ENCODE results near the gene ADSS1. TPM values are rescaled to one million over a fixed set of nuclear protein-coding genes. Genes with fewer than 3 reads are reported as not detected.

Gene ADSS1
- total RNA-seq, 5 donors from 2014 or later (not counting 1 experiment from before 2014, with no cell fraction given), result 2.4 to 5.7 (median 3.5) TPM

DNA sequence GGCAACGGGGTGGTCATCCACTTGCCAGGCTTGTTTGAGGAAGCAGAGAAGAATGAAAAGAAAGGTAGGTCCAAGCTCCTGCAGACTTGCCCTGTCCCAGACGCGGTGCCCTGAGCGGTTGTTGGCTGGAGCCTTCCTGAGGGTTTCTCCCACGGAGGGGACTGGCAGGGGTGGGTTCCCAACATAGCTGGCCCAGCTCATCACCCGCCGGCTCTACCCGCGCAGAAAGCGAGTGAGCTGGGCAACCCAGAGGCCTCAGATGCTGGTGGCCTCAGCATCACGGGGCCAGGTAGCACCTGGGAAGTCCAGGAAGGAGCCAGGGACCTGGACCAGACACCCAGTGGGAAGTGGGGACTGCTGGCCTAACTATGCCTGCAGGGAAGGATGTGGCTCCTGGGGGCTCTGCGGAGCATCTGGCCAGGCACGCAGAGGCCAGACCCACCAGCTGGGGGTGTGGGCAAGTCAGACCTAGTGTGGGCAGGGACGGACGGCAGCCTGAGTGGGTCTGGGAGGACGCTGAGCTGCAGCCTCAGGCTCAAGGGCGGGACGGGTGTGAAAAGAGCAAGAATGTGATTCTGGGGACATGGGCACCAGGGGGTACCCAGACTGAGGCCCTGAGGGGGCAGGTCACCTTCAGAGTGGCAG is 14.5 kb downstream of the ADSS1 start:
- Histone ChIP-seq H3K9me3 (no peaks in the 10 kb centered on the region), H3K36me3 (ENCODE audit: control insufficient read depth in 2 of 2, extremely low read depth in 1 of 2, insufficient read depth in 1 of 2, low read length in 1 of 2) (no peaks in the 10 kb centered on the region), H3K27ac (ENCODE audit: low read length) (no peak overlapping the region), H3K4me3 (ENCODE audit: control insufficient read depth in 1 of 2, extremely low read depth in 1 of 2, low read length in 1 of 2) (no peak overlapping the region), H3K27me3 (replicated peaks in 1 of 2; ENCODE audit: control insufficient read depth in 2 of 2, extremely low read depth in 1 of 2, insufficient read depth in 2 of 2, low read length in 1 of 2) (peaks cover 0 to 25% of the 10 kb centered on the region in 2 experiments), H3K4me1 (ENCODE audit: control insufficient read depth in 1 of 2, extremely low read depth in 1 of 2, insufficient read depth in 2 of 2, low read length in 2 of 2) (no peaks in the 10 kb centered on the region)
- Mint-ChIP-seq H3K36me3 (no peaks in the 10 kb centered on the region), H3K4me1 (no peaks in the 10 kb centered on the region), H3K27me3 (no peaks in the 10 kb centered on the region), H3K4me3 (no peak overlapping the region), H3K27ac (no peak overlapping the region), H3K9me3 (no peaks in the 10 kb centered on the region)
- WGBS (ENCODE audit: insufficient coverage), result 87% methylated on average over 17 of the region's 18 CpGs
- ChIA-PET POLR2A (interaction anchor here in 1 of 2 donors (0.6 kb wide), 1 partner anchor 90 kb away, joined by 4 read pairs; no protein-coding TSS in a partner anchor), CTCF (no interaction called here)
- ATAC-seq (replicated peaks in 1 of 4) (no peak), DNase-seq (no peak)

DNA sequence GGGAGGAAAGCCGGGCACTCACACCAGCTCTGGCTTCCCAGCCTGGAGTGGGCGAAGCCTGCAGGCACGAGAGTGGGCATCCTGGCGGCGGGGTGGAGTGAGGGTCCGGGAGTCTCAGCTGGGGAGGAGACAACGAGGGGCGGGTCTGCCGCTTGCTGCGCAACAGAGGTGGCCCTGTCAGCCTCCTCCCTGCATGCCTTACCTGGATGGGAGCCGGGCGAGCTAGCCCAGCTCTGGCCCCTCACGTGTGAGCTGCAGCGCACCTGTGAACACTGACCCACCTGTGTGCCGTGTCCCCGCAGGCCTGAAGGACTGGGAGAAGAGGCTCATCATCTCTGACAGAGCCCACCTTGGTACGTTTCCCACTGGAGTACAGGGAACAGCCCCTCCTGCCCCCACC is 15.0 kb downstream of the ADSS1 start:
- Mint-ChIP-seq H3K36me3 (no peaks in the 10 kb centered on the region), H3K27ac (no peak overlapping the region), H3K4me3 (no peak overlapping the region), H3K4me1 (no peaks in the 10 kb centered on the region), H3K9me3 (no peaks in the 10 kb centered on the region), H3K27me3 (no peaks in the 10 kb centered on the region)
- Histone ChIP-seq H3K4me1 (ENCODE audit: control insufficient read depth in 1 of 2, extremely low read depth in 1 of 2, insufficient read depth in 2 of 2, low read length in 2 of 2) (no peaks in the 10 kb centered on the region), H3K27me3 (replicated peaks in 1 of 2; ENCODE audit: control insufficient read depth in 2 of 2, extremely low read depth in 1 of 2, insufficient read depth in 2 of 2, low read length in 1 of 2) (peaks cover 0 to 28% of the 10 kb centered on the region in 2 experiments), H3K4me3 (ENCODE audit: control insufficient read depth in 1 of 2, extremely low read depth in 1 of 2, low read length in 1 of 2) (no peak overlapping the region), H3K9me3 (no peaks in the 10 kb centered on the region), H3K36me3 (ENCODE audit: control insufficient read depth in 2 of 2, extremely low read depth in 1 of 2, insufficient read depth in 1 of 2, low read length in 1 of 2) (no peaks in the 10 kb centered on the region), H3K27ac (ENCODE audit: low read length) (no peak overlapping the region)
- 88% methylated on average over 16 of the region's 17 CpGs for WGBS (ENCODE audit: insufficient coverage)
- POLR2A ChIA-PET, result interaction anchor here in 1 of 2 donors (0.6 kb wide), 1 partner anchor 90 kb away, joined by 4 read pairs; no protein-coding TSS in a partner anchor
- DNase-seq (no peak), ATAC-seq (replicated peaks in 1 of 4) (no peak)
- CTCF ChIA-PET, result no interaction called here

DNA sequence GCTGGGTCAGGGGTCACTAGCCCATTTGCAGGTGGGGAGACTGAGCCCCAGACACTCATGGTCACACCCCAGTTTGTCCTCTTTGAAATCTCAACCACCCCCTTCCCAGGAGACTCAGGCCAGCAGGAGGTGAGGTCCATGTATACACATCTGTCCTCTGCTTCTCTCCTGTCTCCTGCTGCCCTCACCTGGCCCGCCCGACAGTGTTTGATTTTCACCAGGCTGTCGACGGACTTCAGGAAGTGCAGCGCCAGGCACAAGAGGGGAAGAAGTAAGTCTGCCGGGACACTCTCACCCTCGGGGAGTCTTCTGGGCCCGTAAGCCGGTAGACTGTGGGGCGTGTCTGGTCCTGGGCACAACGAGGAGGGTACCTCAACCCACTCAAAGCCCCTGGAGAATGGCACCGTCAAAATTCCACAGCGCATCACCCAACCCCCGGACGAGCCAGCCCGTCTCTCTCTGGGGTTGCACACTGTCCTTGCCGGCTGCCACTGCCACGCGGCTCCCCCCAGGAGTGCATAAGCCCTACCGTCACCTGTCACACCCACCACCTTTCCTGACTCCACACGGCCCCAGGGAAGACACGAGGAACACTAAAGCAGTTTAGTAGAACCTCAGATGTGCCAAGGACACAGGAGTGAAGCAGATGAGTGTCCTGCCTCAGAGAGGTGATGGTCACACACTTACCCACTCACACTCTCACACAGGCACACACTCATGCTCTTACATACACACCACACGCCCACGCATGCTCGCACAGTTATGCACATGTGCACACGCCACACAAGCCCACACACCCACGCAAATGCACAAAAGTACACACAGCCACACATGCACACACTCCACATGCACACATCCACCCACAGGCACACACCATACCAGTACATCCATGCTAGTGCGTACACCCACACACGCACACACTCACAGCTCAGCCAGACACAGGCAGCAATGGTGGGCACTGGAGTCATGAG is 15.8 kb downstream of the ADSS1 start:
- Mint-ChIP-seq H3K36me3 (no peaks in the 10 kb centered on the region), H3K27me3 (no peaks in the 10 kb centered on the region), H3K27ac (no peak overlapping the region), H3K9me3 (no peaks in the 10 kb centered on the region), H3K4me1 (no peaks in the 10 kb centered on the region), H3K4me3 (no peak overlapping the region)
- ChIA-PET POLR2A (no interaction called here), CTCF (no interaction called here)
- H3K4me1 ChIP-seq (ENCODE audit: control insufficient read depth in 1 of 2, extremely low read depth in 1 of 2, insufficient read depth in 2 of 2, low read length in 2 of 2), result no peaks in the 10 kb centered on the region
- WGBS (ENCODE audit: insufficient coverage), result 84% methylated on average over 22 of the region's 29 CpGs
- no peak overlapping the region for H3K4me3 ChIP-seq (ENCODE audit: control insufficient read depth in 1 of 2, extremely low read depth in 1 of 2, low read length in 1 of 2)
- H3K36me3 ChIP-seq (ENCODE audit: control insufficient read depth in 2 of 2, extremely low read depth in 1 of 2, insufficient read depth in 1 of 2, low read length in 1 of 2), result no peaks in the 10 kb centered on the region
- no peak overlapping the region for H3K27ac ChIP-seq (ENCODE audit: low read length)
- ATAC-seq (replicated peaks in 1 of 4) (no peak), DNase-seq (no peak)
- peaks cover 0 to 25% of the 10 kb centered on the region in 2 experiments for H3K27me3 ChIP-seq (replicated peaks in 1 of 2; ENCODE audit: control insufficient read depth in 2 of 2, extremely low read depth in 1 of 2, insufficient read depth in 2 of 2, low read length in 1 of 2)
- no peaks in the 10 kb centered on the region for H3K9me3 ChIP-seq

DNA sequence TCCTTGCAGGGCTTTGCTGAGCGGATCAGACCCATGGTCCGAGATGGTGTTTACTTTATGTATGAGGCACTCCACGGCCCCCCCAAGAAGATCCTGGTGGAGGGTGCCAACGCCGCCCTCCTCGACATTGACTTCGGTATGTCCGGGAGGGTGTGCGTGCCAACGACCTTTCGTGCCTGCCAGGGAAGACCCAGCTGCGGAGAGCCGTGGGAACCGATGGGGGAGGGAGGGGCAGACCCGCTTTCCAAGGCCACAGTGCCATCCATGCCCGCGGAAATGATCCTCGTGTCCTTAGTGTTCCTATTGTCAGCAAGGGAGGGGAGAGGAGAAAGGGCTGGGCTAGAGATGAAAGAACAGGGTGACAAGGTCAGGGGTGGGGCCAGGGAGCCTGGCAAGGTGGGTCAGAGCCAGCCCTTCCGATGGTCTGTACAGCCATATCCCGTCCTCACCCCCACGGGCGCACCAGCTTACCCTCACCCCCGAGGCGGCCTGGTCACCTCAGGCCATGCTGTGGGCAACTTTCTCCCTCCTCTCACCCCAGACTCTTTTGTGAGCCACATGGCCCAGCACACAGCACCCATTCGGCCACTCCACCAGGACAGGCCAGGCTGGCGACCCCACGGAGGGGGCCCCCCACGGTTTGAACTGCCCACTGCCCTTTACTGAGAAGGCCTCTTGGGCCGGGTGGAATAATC is 17.2 kb downstream of the ADSS1 start:
- ChIA-PET CTCF (no interaction called here), POLR2A (no interaction called here)
- no peak overlapping the region for H3K27ac Mint-ChIP-seq

DNA sequence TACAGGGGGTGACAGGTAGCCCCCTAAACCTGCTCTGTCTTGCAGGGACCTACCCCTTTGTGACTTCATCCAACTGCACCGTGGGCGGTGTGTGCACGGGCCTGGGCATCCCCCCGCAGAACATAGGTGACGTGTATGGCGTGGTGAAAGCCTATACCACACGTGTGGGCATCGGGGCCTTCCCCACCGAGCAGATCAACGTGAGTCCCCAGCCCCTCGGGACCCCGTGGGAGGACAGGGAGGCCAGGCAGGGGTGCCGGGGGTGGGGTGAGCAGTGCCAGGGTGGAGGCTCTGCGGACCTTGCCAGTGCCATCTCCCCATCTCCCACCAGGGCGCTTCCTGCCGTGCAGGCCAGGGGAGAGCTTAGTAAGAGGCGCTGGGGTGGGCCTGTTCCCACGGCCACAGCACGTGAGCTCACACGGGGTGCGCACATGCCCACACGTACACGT is 17.8 kb downstream of the ADSS1 start:
- no peaks in the 10 kb centered on the region for H3K9me3 ChIP-seq
- peaks cover 0 to 19% of the 10 kb centered on the region in 2 experiments for H3K27me3 ChIP-seq (replicated peaks in 1 of 2; ENCODE audit: control insufficient read depth in 2 of 2, extremely low read depth in 1 of 2, insufficient read depth in 2 of 2, low read length in 1 of 2)
- no peaks in the 10 kb centered on the region for H3K36me3 ChIP-seq (ENCODE audit: control insufficient read depth in 2 of 2, extremely low read depth in 1 of 2, insufficient read depth in 1 of 2, low read length in 1 of 2)
- H3K4me1 Mint-ChIP-seq, result peaks cover 0 to 6% (median 0%) of the 10 kb centered on the region in 3 donors
- no peak overlapping the region for H3K4me3 Mint-ChIP-seq
- H3K4me1 ChIP-seq (ENCODE audit: control insufficient read depth in 1 of 2, extremely low read depth in 1 of 2, insufficient read depth in 2 of 2, low read length in 2 of 2), result peaks cover 0 to 7% of the 10 kb centered on the region in 2 experiments
- ChIA-PET CTCF (no interaction called here), POLR2A (no interaction called here)
- no peak overlapping the region for H3K27ac ChIP-seq (ENCODE audit: low read length)
- DNase-seq (no peak), ATAC-seq (replicated peaks in 1 of 4) (no peak)
- H3K27me3 Mint-ChIP-seq, result no peaks in the 10 kb centered on the region
- H3K4me3 ChIP-seq (ENCODE audit: control insufficient read depth in 1 of 2, extremely low read depth in 1 of 2, low read length in 1 of 2), result no peak overlapping the region
- no peak overlapping the region for H3K27ac Mint-ChIP-seq
- WGBS (ENCODE audit: insufficient coverage), result 79% methylated on average over 17 of the region's 23 CpGs
- no peaks in the 10 kb centered on the region for H3K9me3 Mint-ChIP-seq
- H3K36me3 Mint-ChIP-seq, result no peaks in the 10 kb centered on the region

More for the DNA sequence above, 17.2 kb downstream of the ADSS1 start:
- H3K36me3 Mint-ChIP-seq, result no peaks in the 10 kb centered on the region
- Histone ChIP-seq H3K9me3 (no peaks in the 10 kb centered on the region), H3K4me3 (ENCODE audit: control insufficient read depth in 1 of 2, extremely low read depth in 1 of 2, low read length in 1 of 2) (no peak overlapping the region), H3K36me3 (ENCODE audit: control insufficient read depth in 2 of 2, extremely low read depth in 1 of 2, insufficient read depth in 1 of 2, low read length in 1 of 2) (no peaks in the 10 kb centered on the region), H3K27me3 (replicated peaks in 1 of 2; ENCODE audit: control insufficient read depth in 2 of 2, extremely low read depth in 1 of 2, insufficient read depth in 2 of 2, low read length in 1 of 2) (peaks cover 0 to 19% of the 10 kb centered on the region in 2 experiments), H3K4me1 (ENCODE audit: control insufficient read depth in 1 of 2, extremely low read depth in 1 of 2, insufficient read depth in 2 of 2, low read length in 2 of 2) (peaks cover 0 to 5% of the 10 kb centered on the region in 2 experiments), H3K27ac (ENCODE audit: low read length) (no peak overlapping the region)
- no peak for ATAC-seq (replicated peaks in 1 of 4)
- H3K4me1 Mint-ChIP-seq, result peaks cover 0 to 5% (median 0%) of the 10 kb centered on the region in 3 donors
- H3K27me3 Mint-ChIP-seq, result no peaks in the 10 kb centered on the region
- no peaks in the 10 kb centered on the region for H3K9me3 Mint-ChIP-seq
- H3K4me3 Mint-ChIP-seq, result no peak overlapping the region
- WGBS (ENCODE audit: insufficient coverage), result 85% methylated on average over 19 of the region's 29 CpGs
- DNase-seq, result no peak

Measured in T-cell (primary cell).